HG02973 (cell line): ENCODE data around the gene CDYL2.

Experiments used
- ATAC-seq: cut with Tn5 transposase; IDR thresholded peaks from one replicate; pipeline ENCODE4 v1.9.1; 2021; ENCODE audit warnings: moderate library complexity; ENCODE audit not compliant: unreplicated experiment

Gene CDYL2

GRCh38 chr16:80557037-80557436 lies 247.4 kb downstream of the CDYL2 start:
- no peak for ATAC-seq

GRCh38 chr16:80556481-80556880 lies 247.9 kb downstream of the CDYL2 start:
- no peak for ATAC-seq

DNA sequence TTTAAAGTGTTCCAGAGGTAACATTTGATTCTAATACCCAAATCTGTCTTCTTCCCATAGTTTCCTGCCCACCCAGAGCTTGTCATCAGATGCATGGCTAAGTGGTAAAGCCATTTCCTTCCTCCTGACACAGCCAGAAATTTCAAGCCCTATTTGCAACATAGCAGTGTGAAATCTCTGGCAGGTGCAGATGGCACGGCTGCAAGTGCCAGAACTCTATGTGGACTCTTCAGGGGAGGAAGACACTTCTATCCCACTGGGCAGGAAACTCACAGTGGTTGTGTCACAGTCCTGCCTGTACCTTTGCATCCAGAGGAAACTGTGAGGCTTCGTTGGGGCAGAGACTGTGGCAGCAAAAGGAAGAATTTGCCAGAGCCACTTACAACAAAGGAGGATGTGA lies 250.4 kb downstream of the CDYL2 start:
- ATAC-seq, result no peak

- no peak for ATAC-seq
Measured at GRCh38 chr16:80552277-80552676, 252.1 kb downstream of the CDYL2 start.
